ENCODE results near the gene USF2.

The USF2 gene

DNA sequence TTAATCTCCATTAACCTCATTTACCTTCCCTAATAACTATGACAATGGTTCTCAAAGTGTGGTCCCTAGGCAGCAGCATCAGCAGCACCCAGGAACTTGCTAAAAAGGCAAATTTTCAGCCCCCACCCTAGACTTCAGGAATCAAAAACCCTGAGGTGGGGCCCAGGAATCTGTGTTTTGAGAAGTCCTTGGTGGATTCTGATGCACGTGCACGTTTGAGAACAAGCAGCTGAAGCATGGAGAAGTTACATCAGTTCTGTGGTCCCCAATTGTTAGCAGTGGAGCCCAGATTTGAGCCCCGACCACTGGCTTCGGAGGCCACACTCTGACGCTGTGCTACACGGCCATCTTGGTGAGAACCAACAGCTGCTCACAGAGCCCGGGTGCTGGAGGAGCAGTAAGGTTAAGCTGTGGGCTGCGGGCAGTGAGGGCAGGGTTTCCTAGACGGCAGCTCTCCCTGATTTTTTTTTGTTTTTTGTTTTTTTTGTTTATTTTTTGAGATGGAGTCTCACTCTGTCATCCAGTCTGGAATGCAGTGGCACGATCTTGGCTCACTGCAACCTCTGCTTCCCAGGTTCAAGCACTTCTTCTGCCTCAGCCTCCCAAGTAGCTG is 46.2 kb downstream of the USF2 start:
- H3K27ac ChIP-seq, result no peak overlapping the region
- TF ChIP-seq ZFX (IDR thresholded peaks at IDR 0.05) (no peak), CTCF (conservative IDR thresholded peaks at IDR 0.05) (no peak)

GRCh38 chr19:35315883-35316282 is 47.1 kb downstream of the USF2 start:
- TF ChIP-seq ZFX (IDR thresholded peaks at IDR 0.05) (no peak), CTCF (conservative IDR thresholded peaks at IDR 0.05) (no peak)
- no peak overlapping the region for H3K27ac ChIP-seq

DNA sequence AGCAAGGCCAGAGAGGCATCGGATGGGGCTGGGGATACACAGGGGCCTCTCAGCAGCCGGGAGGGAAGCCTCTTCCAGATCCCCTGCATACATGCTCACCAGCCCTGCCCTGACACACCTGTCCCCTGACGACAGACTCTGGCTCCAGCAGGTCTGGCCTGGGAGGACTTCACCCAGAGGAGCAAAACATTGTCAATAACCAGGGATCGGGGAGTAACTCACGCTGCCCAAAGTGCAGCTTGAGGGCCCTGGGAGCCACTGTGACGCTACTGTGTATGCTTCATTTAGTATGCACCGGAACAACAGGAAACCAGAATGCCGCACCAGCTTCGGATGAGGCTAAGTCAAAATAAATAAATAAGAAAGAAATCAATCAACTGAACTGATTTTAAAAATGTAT is 47.8 kb downstream of the USF2 start:
- TF ChIP-seq ZFX (IDR thresholded peaks at IDR 0.05) (no peak), CTCF (conservative IDR thresholded peaks at IDR 0.05) (no peak)
- H3K27ac ChIP-seq, result no peak overlapping the region

- H3K27ac ChIP-seq, result no peak overlapping the region
- TF ChIP-seq CTCF (conservative IDR thresholded peaks at IDR 0.05) (no peak), ZFX (IDR thresholded peaks at IDR 0.05) (no peak)
These were observed 48.8 kb downstream of the USF2 start for GRCh38 chr19:35317464-35318043.

GRCh38 chr19:35318679-35319448 is 50.1 kb downstream of the USF2 start:
- no peak overlapping the region for H3K27ac ChIP-seq
- TF ChIP-seq ZFX (IDR thresholded peaks at IDR 0.05) (no peak), CTCF (conservative IDR thresholded peaks at IDR 0.05) (no peak)

- H3K27ac ChIP-seq, result no peak overlapping the region
- TF ChIP-seq ZFX (IDR thresholded peaks at IDR 0.05), result no peak
- no peak for TF ChIP-seq CTCF (conservative IDR thresholded peaks at IDR 0.05)
These were observed 51.4 kb downstream of the USF2 start for GRCh38 chr19:35320065-35320713.

DNA sequence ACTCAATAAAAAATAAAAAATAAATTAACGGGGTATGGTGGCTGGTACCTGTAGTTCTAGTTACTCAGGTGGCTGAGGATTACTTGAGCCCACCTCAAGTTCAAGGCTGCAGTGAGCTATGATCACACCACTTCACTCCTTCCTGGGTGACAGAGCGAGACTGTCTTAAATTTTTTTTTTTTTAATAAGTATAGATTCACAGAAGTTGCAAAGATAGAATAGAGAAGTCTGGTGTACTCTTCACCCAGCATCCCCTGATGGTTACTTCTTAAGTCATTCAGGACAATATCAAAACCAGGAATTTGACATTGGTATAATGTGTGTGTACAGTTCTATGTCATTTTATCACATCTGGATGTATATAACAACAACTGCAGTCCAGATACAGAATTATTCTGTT is 52.5 kb downstream of the USF2 start:
- TF ChIP-seq ZFX (IDR thresholded peaks at IDR 0.05) (no peak), CTCF (conservative IDR thresholded peaks at IDR 0.05) (no peak)
- H3K27ac ChIP-seq, result no peak overlapping the region
